HUES6 (cell line): ENCODE data around the gene DMRT2.

Experiments
- H3K27ac ChIP-seq: 2 replicates; pipeline ENCODE4 v1.7.0; 2013; ENCODE audit warnings: low read depth, mild to moderate bottlenecking, low read length, inconsistent platforms
- H3K27me3 ChIP-seq: 2 replicates; pipeline ENCODE4 v1.6.1; 2013; ENCODE audit warnings: low read length; ENCODE audit not compliant: control insufficient read depth, insufficient read depth
- H3K36me3 ChIP-seq: 2 replicates; pipeline ENCODE4 v1.6.1; 2013; ENCODE audit warnings: low read length; ENCODE audit not compliant: control insufficient read depth, insufficient read depth
- H3K4me1 ChIP-seq: 2 replicates; pipeline ENCODE4 v1.6.1; 2013; ENCODE audit warnings: low read length; ENCODE audit not compliant: control insufficient read depth, insufficient read depth
- H3K4me3 ChIP-seq: 2 replicates; pipeline ENCODE4 v1.5.1; 2013; ENCODE audit warnings: low read depth, low read length
- H3K9ac ChIP-seq: one replicate; pipeline ENCODE4 v1.6.1; 2013; ENCODE audit warnings: mild to moderate bottlenecking, low read length
- H3K9me3 ChIP-seq: 2 replicates; pipeline ENCODE4 v1.6.1; 2013; ENCODE audit warnings: low read depth, low read length; ENCODE audit not compliant: control insufficient read depth, insufficient read depth

DMRT2 gene

GRCh38 chr9:1094749-1095148, 44.6 kb downstream of the DMRT2 start:
- H3K27ac ChIP-seq, result no peak overlapping the region
- H3K9ac ChIP-seq, result no peak overlapping the region
- no peaks in the 10 kb centered on the region for H3K9me3 ChIP-seq
- H3K4me3 ChIP-seq, result no peak overlapping the region
- 0 out of 2 replicates have a peak, but pooled peaks cover 6% of the 10 kb centered on the region for H3K27me3 ChIP-seq
- no peaks in the 10 kb centered on the region for H3K36me3 ChIP-seq
- no peaks in the 10 kb centered on the region for H3K4me1 ChIP-seq

DNA sequence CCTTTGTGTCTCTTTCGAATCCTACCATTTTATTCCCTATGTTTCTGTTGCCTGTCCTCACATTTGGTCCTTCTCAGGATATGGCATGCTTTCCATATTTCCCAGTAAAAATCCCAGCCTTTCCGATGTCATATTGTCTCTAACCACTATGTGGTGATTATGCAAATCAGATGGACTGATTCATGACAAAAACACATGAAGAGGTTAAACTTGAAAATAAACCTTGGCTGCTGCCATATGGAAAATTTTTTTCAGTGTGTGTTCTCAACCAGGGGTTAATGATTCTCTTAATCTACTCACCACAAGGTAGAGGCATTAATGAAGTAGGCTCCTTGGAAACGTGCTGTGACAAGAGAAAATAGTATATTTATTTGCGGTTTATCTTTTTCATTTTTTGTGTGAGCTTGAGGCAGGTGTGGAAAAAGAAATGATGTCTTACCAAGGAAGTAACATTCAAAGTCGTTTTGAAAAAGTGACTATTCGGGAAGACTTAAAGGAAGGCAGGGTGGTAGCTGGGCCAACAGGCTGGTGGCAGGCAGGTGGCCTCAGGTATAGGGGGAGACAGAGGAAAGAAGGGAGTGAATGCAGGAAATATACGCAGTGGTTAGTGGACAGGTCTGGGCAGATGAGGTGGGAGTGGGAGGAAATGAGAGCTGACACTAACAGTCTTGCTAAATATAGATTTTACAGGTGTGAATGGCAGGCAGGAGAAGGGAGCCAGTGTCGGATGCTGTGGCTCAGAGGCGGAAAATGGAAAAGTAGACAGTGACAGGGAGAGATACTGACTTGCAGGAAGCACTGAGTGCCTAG, 46.2 kb downstream of the DMRT2 start:
- Histone ChIP-seq H3K27me3 (peaks cover 13% of the 10 kb centered on the region), H3K4me3 (no peak overlapping the region), H3K9ac (no peak overlapping the region), H3K9me3 (no peaks in the 10 kb centered on the region), H3K4me1 (no peaks in the 10 kb centered on the region), H3K27ac (no peak overlapping the region), H3K36me3 (no peaks in the 10 kb centered on the region)

DNA sequence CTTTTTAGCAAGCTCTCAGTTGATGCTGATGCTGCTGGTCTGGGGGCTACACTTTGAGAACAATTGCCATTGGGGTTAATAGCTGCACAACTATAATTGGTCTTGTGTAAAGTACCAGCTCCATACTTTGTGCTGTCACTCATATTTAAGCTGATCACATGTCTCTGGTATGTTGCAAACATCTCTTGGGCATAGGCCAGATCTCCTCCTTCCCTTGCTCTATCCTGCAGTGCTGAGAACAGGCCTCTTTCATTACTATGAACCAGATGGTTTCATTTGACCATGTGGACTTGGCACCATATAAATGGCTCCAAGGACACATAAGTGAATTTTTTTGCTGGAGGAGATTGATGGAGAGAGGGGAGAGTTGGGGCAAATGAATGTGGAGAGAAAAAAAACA, 48.4 kb downstream of the DMRT2 start:
- Histone ChIP-seq H3K4me3 (no peak overlapping the region), H3K27me3 (peaks cover 13% of the 10 kb centered on the region), H3K9me3 (no peaks in the 10 kb centered on the region), H3K9ac (no peak overlapping the region), H3K4me1 (no peaks in the 10 kb centered on the region), H3K36me3 (no peaks in the 10 kb centered on the region), H3K27ac (no peak overlapping the region)

- peaks cover 13% of the 10 kb centered on the region for H3K27me3 ChIP-seq
- no peak overlapping the region for H3K4me3 ChIP-seq
- no peaks in the 10 kb centered on the region for H3K9me3 ChIP-seq
These were observed 50.0 kb downstream of the DMRT2 start for GRCh38 chr9:1100201-1100600.

DNA sequence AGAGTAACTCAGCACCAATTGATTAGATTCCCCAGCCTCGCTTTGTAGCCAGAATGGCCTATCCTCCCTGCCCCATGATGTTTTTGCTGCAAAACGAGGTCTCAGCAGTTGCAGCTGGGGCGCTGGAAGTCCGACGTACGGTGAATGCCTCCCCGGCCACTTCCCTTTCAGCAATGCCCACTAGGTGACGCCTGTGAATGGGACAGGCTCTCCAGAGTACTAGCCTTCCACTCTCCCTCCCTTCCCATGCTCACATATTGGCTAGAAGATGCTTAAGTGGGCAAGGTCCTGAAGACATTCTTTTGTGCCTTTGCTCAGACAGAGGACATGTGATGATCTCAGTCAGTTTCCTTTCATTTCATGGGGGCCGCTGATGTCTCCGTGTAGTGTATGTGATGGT, 50.8 kb downstream of the DMRT2 start:
- Histone ChIP-seq H3K36me3 (no peaks in the 10 kb centered on the region), H3K9ac (no peak overlapping the region), H3K9me3 (no peaks in the 10 kb centered on the region), H3K27ac (no peak overlapping the region), H3K27me3 (peaks cover 13% of the 10 kb centered on the region), H3K4me3 (no peak overlapping the region), H3K4me1 (no peaks in the 10 kb centered on the region)

More at GRCh38 chr9:1100201-1100600, 50.0 kb downstream of the DMRT2 start:
- no peaks in the 10 kb centered on the region for H3K36me3 ChIP-seq
- H3K27ac ChIP-seq, result no peak overlapping the region
- no peaks in the 10 kb centered on the region for H3K4me1 ChIP-seq
- H3K9ac ChIP-seq, result no peak overlapping the region

DNA sequence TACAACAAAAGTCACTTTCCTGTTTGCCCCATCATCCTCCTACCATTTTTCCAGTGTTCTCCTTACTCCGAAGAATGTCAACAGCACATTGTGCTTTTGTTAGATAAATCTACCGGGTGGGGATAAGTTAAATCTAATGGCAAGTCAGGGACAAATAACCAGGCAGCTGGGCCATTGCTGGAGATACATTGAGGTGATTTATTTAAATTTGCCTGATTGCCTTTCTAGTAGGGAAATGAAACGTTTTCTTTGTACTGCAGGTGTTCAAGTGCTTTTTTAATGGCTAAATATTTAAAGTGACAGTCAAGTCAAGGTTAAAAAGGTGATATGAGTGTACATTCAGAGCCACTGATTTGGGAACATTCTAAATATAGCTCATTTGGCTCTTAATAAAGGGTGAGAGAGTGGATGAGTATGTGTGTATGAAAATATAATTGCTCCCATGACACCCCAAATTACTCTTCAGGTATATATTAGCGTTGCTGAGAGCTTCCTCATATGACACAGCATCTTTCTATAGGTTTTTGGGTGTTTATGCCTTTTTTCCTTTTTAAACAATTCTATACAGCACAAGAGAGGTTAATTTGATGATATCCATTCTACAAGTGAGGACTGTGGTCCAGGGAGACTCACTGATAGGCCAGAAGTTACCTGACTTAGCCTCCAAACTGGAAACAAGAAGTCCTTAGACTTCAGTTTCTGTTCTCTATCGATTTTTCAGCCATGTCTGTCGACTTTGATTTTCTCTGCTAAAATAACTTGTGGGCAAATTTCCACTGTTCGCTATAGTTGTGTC, 51.9 kb downstream of the DMRT2 start:
- Histone ChIP-seq H3K27ac (no peak overlapping the region), H3K36me3 (no peaks in the 10 kb centered on the region), H3K4me1 (no peaks in the 10 kb centered on the region), H3K9ac (no peak overlapping the region), H3K9me3 (no peaks in the 10 kb centered on the region), H3K4me3 (no peak overlapping the region), H3K27me3 (peaks cover 13% of the 10 kb centered on the region)

GRCh38 chr9:1102642-1102970, 52.4 kb downstream of the DMRT2 start:
- no peak overlapping the region for H3K9ac ChIP-seq
- H3K9me3 ChIP-seq, result no peaks in the 10 kb centered on the region
- no peaks in the 10 kb centered on the region for H3K4me1 ChIP-seq
- H3K27me3 ChIP-seq, result peaks cover 13% of the 10 kb centered on the region
- H3K27ac ChIP-seq, result no peak overlapping the region
- no peak overlapping the region for H3K4me3 ChIP-seq
- H3K36me3 ChIP-seq, result no peaks in the 10 kb centered on the region
